Measurements from ENCODE around the gene MPG. TPM values are rescaled to one million over a fixed set of nuclear protein-coding genes. Genes with fewer than 3 reads are reported as not detected.

MPG gene
- total and polyA plus RNA-seq, 2 of the 8 experiments (the other 6 are each of a cell fraction or from before 2014, with no cell fraction given): 37.6 to 83.7 TPM

GRCh38 chr16:83781-84615 lies 6.0 kb downstream of the MPG start:
- H3K36me3 ChIP-seq (ENCODE audit: control insufficient read depth in 2 of 4, insufficient read depth in 4 of 4, low read length in 3 of 4): peaks cover 7 to 14% (median 9%) of the 10 kb centered on the region in 4 experiments; a peak in 7 of 8 replicates
- no peak overlapping the region for H2BK12ac ChIP-seq (ENCODE audit: low read depth, low read length)
- H3K4me3 ChIP-seq (ENCODE audit: extremely low read depth in 1 of 4, insufficient read depth in 2 of 4, low read depth in 3 of 4, low read length in 4 of 4): no peak overlapping the region
- no peak overlapping the region for H3K4me2 ChIP-seq (ENCODE audit: insufficient read depth in 1 of 2, low read depth in 2 of 2, low read length in 2 of 2)
- H3K79me1 ChIP-seq (ENCODE audit: low read depth, low read length): no peaks in the 10 kb centered on the region
- H3K4ac ChIP-seq (replicated peaks; ENCODE audit: insufficient read length, low read depth, low read length): no peak overlapping the region
- H3K27me3 ChIP-seq (replicated peaks in 1 of 4; ENCODE audit: control insufficient read depth in 3 of 4, extremely low read depth in 1 of 4, insufficient read depth in 3 of 4, low read length in 3 of 4): no peaks in the 10 kb centered on the region
- H4K5ac ChIP-seq (ENCODE audit: insufficient read length, low read depth, low read length): no peak overlapping the region
- no peak overlapping the region for H2AK5ac ChIP-seq (ENCODE audit: low read depth, low read length)
- no peak overlapping the region for H3K56ac ChIP-seq (replicated peaks; ENCODE audit: insufficient read length, low read depth, low read length)
- H2BK5ac ChIP-seq (ENCODE audit: low read depth, low read length): no peak overlapping the region
- no peaks in the 10 kb centered on the region for H3K9me3 ChIP-seq (ENCODE audit: insufficient read depth in 2 of 2, low read depth in 1 of 2, low read length in 1 of 2)
- H3K9ac ChIP-seq (replicated peaks in 1 of 4; ENCODE audit: extremely low read depth in 1 of 4, low read depth in 3 of 4, low read length in 3 of 4): no peak overlapping the region
- WGBS, 2 experiments (ENCODE audit: extremely low coverage in 1 of 2, insufficient coverage in 1 of 2, insufficient read length in 1 of 2, insufficient replicate concordance in 2 of 2, low coverage in 1 of 2, low lambda C conversion rate in 2 of 2, missing lambda C conversion rate in 1 of 2): 80% methylated on average over 21 of the region's 21 CpGs; no CpG with 5 or more reads in 1 of the 2 experiments
- FAIRE-seq: no peak
- CTCF ChIA-PET (ENCODE audit: partially characterized antibody): interaction anchor here (0.8 to 25.7 kb wide), 7 partner anchors 7 to 133 kb away, joined by 3 to 856 read pairs (median 6); partner anchors contain the start of gene RHBDF1
- POLR2A ChIA-PET (ENCODE audit: partially characterized antibody): interaction anchor here (1.4 to 2.2 kb wide), 5 partner anchors 9 to 21 kb away, joined by 3 to 9 read pairs (median 6); no protein-coding TSS in a partner anchor
- H3K23ac ChIP-seq (ENCODE audit: insufficient read length): no peak overlapping the region
- no peaks in the 10 kb centered on the region for H3K23me2 ChIP-seq (ENCODE audit: low read depth, low read length)
- DNase-seq (ENCODE audit: low read depth in 1 of 2, low spot score in 2 of 2): no peak
- no peak overlapping the region for H2AFZ ChIP-seq (ENCODE audit: low read length)
- H3K14ac ChIP-seq (ENCODE audit: insufficient read length): no peak overlapping the region
- no peak overlapping the region for H4K91ac ChIP-seq (replicated peaks; ENCODE audit: insufficient read length, low read length)
- 0 out of 2 replicates have a peak overlapping the region, but pooled peaks have one; percentile 61 for H2BK20ac ChIP-seq (ENCODE audit: low read length)
- peaks cover 7 to 15% of the 10 kb centered on the region in 2 experiments for H4K20me1 ChIP-seq (replicated peaks in 1 of 2; ENCODE audit: control insufficient read depth in 1 of 2, insufficient read depth in 2 of 2, low read length in 2 of 2)
- peaks cover 0 to 10% (median 2%) of the 10 kb centered on the region in 4 experiments; a peak in 5 of 7 replicates for H3K4me1 ChIP-seq (replicated peaks in 1 of 4; ENCODE audit: control insufficient read depth in 3 of 4, insufficient read depth in 4 of 4, low read length in 3 of 4)
- no peak overlapping the region for H4K8ac ChIP-seq (ENCODE audit: extremely low read depth, insufficient read depth, low read length)
- H2BK120ac ChIP-seq (replicated peaks; ENCODE audit: low read depth, low read length): no peak overlapping the region
- no peak overlapping the region for H2BK15ac ChIP-seq (ENCODE audit: low read length)
- no peak overlapping the region for H3K18ac ChIP-seq (ENCODE audit: extremely low read depth, low read length)
- H3K79me2 ChIP-seq (ENCODE audit: control insufficient read depth in 1 of 2, insufficient read depth in 2 of 2, low read length in 2 of 2): no peaks in the 10 kb centered on the region
- no peak overlapping the region for H3K27ac ChIP-seq (ENCODE audit: low read depth, low read length)
- TF ChIP-seq TAF7 (optimal IDR thresholded peaks at IDR 0.05; ENCODE audit: borderline replicate concordance, low read depth, low read length) (no peak), EP300 (IDR thresholded peaks at IDR 0.05; ENCODE audit: borderline replicate concordance in 1 of 2, low read depth in 2 of 2, low read length in 2 of 2) (no peak), RAD21 (IDR thresholded peaks at IDR 0.05 in 1 of 2, conservative IDR thresholded peaks at IDR 0.05 in 1 of 2; ENCODE audit: low read depth in 2 of 2, low read length in 2 of 2) (no peak), MAFK (IDR thresholded peaks at IDR 0.05; ENCODE audit: low read depth, low read length) (no peak)
- TF ChIP-seq, protein P1, sequence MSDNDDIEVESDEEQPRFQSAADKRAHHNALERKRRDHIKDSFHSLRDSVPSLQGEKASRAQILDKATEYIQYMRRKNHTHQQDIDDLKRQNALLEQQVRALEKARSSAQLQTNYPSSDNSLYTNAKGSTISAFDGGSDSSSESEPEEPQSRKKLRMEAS (IDR thresholded peaks at IDR 0.05): 0 out of 2 replicates have a peak, but pooled peaks have one; percentile 21
- TF ChIP-seq, protein P2, sequence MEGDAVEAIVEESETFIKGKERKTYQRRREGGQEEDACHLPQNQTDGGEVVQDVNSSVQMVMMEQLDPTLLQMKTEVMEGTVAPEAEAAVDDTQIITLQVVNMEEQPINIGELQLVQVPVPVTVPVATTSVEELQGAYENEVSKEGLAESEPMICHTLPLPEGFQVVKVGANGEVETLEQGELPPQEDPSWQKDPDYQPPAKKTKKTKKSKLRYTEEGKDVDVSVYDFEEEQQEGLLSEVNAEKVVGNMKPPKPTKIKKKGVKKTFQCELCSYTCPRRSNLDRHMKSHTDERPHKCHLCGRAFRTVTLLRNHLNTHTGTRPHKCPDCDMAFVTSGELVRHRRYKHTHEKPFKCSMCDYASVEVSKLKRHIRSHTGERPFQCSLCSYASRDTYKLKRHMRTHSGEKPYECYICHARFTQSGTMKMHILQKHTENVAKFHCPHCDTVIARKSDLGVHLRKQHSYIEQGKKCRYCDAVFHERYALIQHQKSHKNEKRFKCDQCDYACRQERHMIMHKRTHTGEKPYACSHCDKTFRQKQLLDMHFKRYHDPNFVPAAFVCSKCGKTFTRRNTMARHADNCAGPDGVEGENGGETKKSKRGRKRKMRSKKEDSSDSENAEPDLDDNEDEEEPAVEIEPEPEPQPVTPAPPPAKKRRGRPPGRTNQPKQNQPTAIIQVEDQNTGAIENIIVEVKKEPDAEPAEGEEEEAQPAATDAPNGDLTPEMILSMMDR (IDR thresholded peaks at IDR 0.05; ENCODE audit: control extremely low read depth in 1 of 3, insufficient read depth in 1 of 3, low read depth in 1 of 3, low read length in 3 of 3): peak in 1 of 3 experiments; percentile 9; a peak in 2 of 4 replicates

Data from H1 (cell line).